Measurements from ENCODE around the gene CPE.
A peak's percentile ranks its signal among the peaks of the same experiment; 100 is the strongest.
"Not testable (repeated sequence)": the region's sequence is repeated elsewhere in the genome, so short reads cannot be mapped to it uniquely, and the experiment has no call there.

CPE gene

GRCh38 chr4:165481053-165481835, 102.4 kb downstream of the CPE start:
- no peaks in the 10 kb centered on the region for H3K27me3 ChIP-seq (ENCODE audit: insufficient read depth, poor library complexity, severe bottlenecking)
- no peak for DNase-seq (ENCODE audit: low read depth in 1 of 2, low spot score in 1 of 2)
- H3K4me3 ChIP-seq (replicated peaks; ENCODE audit: insufficient read depth, low read length), result no peak overlapping the region
- no peak overlapping the region for H3K27ac ChIP-seq (replicated peaks)
- no peak for TF ChIP-seq REST (IDR thresholded peaks at IDR 0.05; ENCODE audit: insufficient replicate concordance, low read depth)
- TF ChIP-seq GABPA (IDR thresholded peaks at IDR 0.05; ENCODE audit: low read depth), result no peak
- no peak for TF ChIP-seq POLR2AphosphoS5 (IDR thresholded peaks at IDR 0.05; ENCODE audit: low read depth)
- no peak for TF ChIP-seq CTCF (IDR thresholded peaks at IDR 0.05; ENCODE audit: insufficient read depth, low read length)
- no peak for TF ChIP-seq SPI1 (IDR thresholded peaks at IDR 0.05; ENCODE audit: borderline replicate concordance, low read depth)

GRCh38 chr4:165489786-165490185, 111.0 kb downstream of the CPE start:
- TF ChIP-seq CTCF (IDR thresholded peaks at IDR 0.05; ENCODE audit: insufficient read depth, low read length), result no peak
- no peak for TF ChIP-seq SPI1 (IDR thresholded peaks at IDR 0.05; ENCODE audit: borderline replicate concordance, low read depth)
- TF ChIP-seq POLR2AphosphoS5 (IDR thresholded peaks at IDR 0.05; ENCODE audit: low read depth), result no peak
- no peak for TF ChIP-seq GABPA (IDR thresholded peaks at IDR 0.05; ENCODE audit: low read depth)
- no peak for TF ChIP-seq REST (IDR thresholded peaks at IDR 0.05; ENCODE audit: insufficient replicate concordance, low read depth)
- Histone ChIP-seq H3K27ac (replicated peaks) (no peak overlapping the region), H3K27me3 (ENCODE audit: insufficient read depth, poor library complexity, severe bottlenecking) (no peaks in the 10 kb centered on the region), H3K4me3 (replicated peaks; ENCODE audit: insufficient read depth, low read length) (no peak overlapping the region)
- DNase-seq (ENCODE audit: low read depth in 1 of 2, low spot score in 1 of 2), result no peak

GRCh38 chr4:165492583-165492982, 113.8 kb downstream of the CPE start:
- H3K27ac ChIP-seq (replicated peaks); H3K4me3 ChIP-seq (replicated peaks; ENCODE audit: insufficient read depth, low read length); DNase-seq (ENCODE audit: low read depth in 1 of 2, low spot score in 1 of 2); H3K27me3 ChIP-seq (ENCODE audit: insufficient read depth, poor library complexity, severe bottlenecking): not testable (repeated sequence)

GRCh38 chr4:165493359-165493758, 114.6 kb downstream of the CPE start:
- Histone ChIP-seq H3K4me3 (replicated peaks; ENCODE audit: insufficient read depth, low read length) (no peak overlapping the region), H3K27ac (replicated peaks) (no peak overlapping the region), H3K27me3 (ENCODE audit: insufficient read depth, poor library complexity, severe bottlenecking) (no peaks in the 10 kb centered on the region)
- DNase-seq (ENCODE audit: low read depth in 1 of 2, low spot score in 1 of 2), result peak in 1 of 2 experiments; percentile 64
- no peak for TF ChIP-seq POLR2AphosphoS5 (IDR thresholded peaks at IDR 0.05; ENCODE audit: low read depth)
- no peak for TF ChIP-seq GABPA (IDR thresholded peaks at IDR 0.05; ENCODE audit: low read depth)
- TF ChIP-seq CTCF (IDR thresholded peaks at IDR 0.05; ENCODE audit: insufficient read depth, low read length), result peak; percentile 55
- TF ChIP-seq SPI1 (IDR thresholded peaks at IDR 0.05; ENCODE audit: borderline replicate concordance, low read depth), result no peak

All from HL-60 (cell line).